GM18867 (cell line): ENCODE measurements around the gene FER1L5.

ENCODE experiments used
- ATAC-seq: cut with Tn5 transposase; IDR thresholded peaks from one replicate; pipeline ENCODE4 v1.9.1; 2021; ENCODE audit warnings: mild to moderate bottlenecking, moderate library complexity; ENCODE audit not compliant: unreplicated experiment

The FER1L5 gene

DNA sequence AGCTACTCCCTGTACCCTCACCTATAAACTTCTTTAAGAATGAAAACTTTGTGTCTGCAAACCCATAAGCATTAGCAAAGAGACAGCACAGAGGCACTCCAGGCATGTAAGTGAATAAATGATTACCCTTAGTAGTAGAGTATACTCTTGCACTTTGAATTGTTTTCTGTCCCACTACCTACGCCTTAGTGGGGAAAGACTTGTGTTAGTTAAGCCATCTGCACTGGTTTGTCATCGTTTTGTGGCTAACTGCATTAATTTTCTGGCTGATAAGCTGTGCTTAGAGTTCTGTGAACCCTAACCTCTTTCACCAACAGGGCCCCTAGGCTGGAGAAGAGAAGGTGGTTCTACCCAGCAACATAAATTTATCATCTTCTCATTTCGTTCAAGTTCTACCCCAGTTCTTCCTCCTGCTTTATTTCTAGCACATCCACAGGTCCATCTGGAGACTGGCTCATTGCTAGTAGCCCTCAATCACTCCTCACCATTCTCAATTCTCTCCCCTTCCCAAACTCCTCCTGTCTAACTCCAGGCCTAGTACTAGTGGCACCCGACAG, 96.6 kb downstream of the FER1L5 start:
- ATAC-seq = no peak

DNA sequence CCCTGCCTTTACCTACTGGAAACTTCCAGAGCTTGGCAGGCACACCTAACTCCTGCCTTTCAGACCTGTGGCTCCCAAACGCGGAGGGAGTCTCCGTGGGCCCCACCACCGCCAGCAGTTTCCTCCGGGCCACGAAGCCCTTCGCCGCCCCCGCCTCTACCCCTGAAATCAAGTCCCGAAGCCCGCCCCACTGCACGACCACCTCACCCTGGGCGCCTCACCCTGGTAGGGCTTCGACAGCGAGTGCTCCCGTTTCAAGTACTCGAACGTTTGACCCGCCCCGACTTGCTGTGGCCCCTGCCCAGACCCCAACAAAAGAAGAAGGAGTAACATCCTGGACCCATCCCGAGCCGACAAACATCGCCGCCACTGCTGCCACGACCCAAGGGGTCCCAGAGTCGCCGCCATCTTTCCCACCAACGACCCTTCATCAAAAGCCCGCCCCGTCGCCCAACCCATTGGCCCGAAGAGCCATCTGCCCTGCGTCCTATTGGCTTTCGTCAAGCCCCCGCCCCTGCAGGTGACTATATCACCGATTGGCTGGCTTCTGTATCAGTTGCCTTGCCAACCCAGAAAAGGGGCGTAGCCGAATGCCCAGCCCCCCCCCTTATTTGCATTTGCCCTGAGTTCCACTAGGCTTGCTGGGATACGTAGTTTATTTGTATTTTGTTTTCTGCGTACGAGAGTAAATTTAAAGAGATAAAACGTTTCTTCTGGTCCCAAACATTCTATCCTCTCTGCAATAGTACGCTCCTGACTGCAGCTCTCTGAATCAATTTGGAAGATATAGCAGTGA, 97.3 kb downstream of the FER1L5 start, which contains the start of gene LMAN2L:
LMAN2L (minus strand) TSS at position 432 of the 796 bp plus-strand sequence; CDS start at position 408, 24 bp downstream.
- peak; percentile 99 for ATAC-seq

DNA sequence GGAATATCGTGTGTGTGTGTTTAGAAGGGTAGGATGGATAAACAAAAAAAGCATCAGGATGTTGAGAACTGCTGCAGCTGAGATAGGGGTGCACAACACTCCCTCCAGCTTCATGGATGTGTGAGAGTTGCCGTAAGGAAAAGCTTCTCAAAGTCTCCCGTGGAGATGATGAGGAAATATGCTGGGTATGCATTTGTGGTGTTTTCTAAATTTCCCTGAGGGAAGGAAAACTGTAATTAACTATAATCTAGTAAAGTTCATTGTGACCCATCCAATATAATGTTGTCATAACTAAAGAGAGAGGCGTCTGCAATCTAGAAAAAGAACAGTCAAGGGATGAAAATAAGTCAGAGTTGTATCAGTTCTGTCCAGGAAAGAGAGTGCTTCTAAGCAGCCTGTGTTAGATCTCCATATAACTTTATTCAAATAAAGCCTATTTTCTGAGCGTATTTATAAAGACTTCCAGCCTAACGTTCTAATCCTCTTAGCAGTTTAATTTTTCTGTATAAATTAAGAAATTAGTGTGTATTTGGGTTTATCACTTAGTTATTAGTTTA, 104.6 kb downstream of the FER1L5 start:
- no peak for ATAC-seq

DNA sequence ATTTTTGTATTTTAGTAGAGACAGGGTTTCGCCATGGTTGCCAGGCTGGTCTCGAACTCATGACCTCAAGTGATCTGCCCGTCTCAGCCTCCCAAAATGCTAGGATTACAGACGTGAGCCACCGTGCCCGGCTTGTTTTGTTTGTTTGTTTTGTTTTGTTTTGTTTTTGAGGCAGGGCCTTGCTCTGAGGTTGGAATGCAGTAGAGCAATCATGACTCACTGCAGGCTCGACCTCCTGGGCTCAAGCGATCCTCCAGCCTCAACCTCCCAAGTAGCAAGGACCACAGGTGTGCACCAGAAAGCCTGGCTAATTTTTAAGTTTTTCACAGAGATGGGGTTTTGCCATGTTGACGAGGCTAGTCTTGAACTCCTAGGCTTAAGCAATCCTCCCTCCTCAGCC, 109.2 kb downstream of the FER1L5 start:
- no peak for ATAC-seq

DNA sequence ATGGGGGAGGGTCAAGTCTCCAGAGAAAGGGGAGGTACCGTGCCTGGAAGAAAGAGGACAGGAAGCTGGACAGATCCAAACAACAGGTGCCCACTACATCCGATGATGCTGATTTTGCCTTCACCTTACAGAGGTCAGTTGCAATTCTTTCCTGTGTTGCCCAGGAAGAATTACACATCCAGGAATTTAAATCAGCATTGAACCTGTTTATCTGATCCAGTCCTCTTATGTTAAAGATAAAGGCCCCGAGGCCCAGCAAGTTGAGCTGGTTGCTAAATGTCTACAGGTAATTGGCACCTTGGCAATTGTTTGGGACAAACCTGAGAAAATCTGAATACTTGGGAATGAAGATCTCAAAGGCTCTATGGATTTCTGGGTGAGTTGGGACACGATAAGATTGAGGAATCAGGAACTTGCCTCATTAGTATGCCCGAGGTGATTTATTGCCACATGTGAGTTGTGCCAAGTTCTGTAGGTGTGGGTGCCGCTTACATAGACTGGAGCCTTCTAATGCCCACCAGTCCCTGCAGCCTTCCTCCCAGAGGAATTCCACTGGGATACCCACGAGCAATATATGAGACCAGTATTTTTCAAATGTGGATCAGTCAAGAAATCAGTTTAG, 111.2 kb downstream of the FER1L5 start:
- ATAC-seq = no peak

DNA sequence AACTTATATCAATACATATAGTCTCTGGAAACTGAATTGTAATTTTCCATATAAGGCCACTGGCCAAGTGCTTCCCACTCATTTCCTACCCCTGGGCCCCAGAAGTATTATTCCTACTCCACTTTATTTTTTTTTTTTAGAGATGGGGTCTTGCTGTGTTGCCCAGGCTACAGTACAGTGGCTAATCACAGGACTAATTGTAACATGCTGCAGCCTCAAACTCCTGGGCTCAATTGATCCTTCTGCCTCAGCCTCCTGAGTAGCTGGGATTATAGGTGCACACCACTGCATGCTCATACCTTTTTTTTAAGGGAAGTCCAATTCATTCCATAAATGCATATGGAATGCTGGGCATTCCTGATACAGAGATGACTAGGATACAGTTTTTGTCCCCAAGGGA, 111.8 kb downstream of the FER1L5 start:
- ATAC-seq = no peak
